ENCODE data around the gene CCDC68.

DNA sequence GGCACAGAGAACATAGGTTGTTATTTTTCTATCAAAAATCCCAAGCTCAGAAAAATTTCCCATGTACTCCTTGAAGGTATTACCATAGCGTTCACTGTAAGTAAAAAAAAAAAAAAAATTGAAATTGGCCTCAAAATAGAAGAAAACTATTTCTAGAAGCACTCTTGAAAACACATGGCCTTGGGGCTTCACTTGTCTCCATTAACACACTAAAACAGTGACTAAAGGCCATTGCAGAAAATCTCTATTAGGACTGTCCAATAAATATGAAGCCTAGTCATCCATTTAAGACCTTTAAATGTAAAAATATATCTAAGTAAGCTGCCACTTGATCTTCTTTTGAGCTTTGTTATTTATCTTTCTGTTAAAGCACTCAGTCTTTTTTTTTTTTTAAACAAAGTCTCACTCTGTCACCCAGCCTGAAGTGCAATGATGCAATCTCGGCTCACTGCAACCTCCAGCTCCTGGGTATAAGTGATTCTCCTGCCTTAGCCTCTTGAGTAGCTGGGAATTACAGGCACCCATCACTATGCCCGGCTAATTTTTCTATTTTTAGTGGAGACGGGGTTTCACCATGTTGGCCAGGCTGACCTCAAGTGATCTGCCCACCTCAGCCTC lies 35.8 kb downstream of the CCDC68 start:
- no peak for TF ChIP-seq ZNF280D (CRISPR knock-in tag; IDR thresholded peaks at IDR 0.05)
- TF ChIP-seq, protein P1, sequence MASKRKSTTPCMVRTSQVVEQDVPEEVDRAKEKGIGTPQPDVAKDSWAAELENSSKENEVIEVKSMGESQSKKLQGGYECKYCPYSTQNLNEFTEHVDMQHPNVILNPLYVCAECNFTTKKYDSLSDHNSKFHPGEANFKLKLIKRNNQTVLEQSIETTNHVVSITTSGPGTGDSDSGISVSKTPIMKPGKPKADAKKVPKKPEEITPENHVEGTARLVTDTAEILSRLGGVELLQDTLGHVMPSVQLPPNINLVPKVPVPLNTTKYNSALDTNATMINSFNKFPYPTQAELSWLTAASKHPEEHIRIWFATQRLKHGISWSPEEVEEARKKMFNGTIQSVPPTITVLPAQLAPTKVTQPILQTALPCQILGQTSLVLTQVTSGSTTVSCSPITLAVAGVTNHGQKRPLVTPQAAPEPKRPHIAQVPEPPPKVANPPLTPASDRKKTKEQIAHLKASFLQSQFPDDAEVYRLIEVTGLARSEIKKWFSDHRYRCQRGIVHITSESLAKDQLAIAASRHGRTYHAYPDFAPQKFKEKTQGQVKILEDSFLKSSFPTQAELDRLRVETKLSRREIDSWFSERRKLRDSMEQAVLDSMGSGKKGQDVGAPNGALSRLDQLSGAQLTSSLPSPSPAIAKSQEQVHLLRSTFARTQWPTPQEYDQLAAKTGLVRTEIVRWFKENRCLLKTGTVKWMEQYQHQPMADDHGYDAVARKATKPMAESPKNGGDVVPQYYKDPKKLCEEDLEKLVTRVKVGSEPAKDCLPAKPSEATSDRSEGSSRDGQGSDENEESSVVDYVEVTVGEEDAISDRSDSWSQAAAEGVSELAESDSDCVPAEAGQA (IDR thresholded peaks at IDR 0.05; ENCODE audit: low read depth), result no peak
- TF ChIP-seq, protein P1 (CRISPR knock-in tag; IDR thresholded peaks at IDR 0.05; ENCODE audit: borderline replicate concordance), result no peak
- no peak for TF ChIP-seq POLR2AphosphoS5 (IDR thresholded peaks at IDR 0.05; ENCODE audit: low read depth, low read length)
- TF ChIP-seq ZNF460 (CRISPR knock-in tag; IDR thresholded peaks at IDR 0.05; ENCODE audit: borderline replicate concordance), result no peak

Measured in HepG2 (cell line).